Measurements from ENCODE around the gene COQ10A.

- TF ChIP-seq CTCF (IDR thresholded peaks at IDR 0.05) (no peak), ZNF512 (CRISPR knock-in tag; IDR thresholded peaks at IDR 0.05; ENCODE audit: borderline replicate concordance) (no peak), ESRRA (CRISPR knock-in tag; IDR thresholded peaks at IDR 0.05; ENCODE audit: borderline replicate concordance) (no peak), ZBTB43 (CRISPR knock-in tag; IDR thresholded peaks at IDR 0.05) (no peak), MLX (CRISPR knock-in tag; IDR thresholded peaks at IDR 0.05) (no peak), JUN (CRISPR knock-in tag; IDR thresholded peaks at IDR 0.05) (no peak), TCF7 (CRISPR knock-in tag; IDR thresholded peaks at IDR 0.05; ENCODE audit: low read depth) (no peak), FOXJ3 (CRISPR knock-in tag; IDR thresholded peaks at IDR 0.05; ENCODE audit: borderline replicate concordance) (no peak), ETV6 (CRISPR knock-in tag; IDR thresholded peaks at IDR 0.05) (no peak), E2F5 (CRISPR knock-in tag; IDR thresholded peaks at IDR 0.05) (no peak), TEAD4 (CRISPR knock-in tag; IDR thresholded peaks at IDR 0.05) (no peak), SMAD4 (CRISPR knock-in tag; IDR thresholded peaks at IDR 0.05) (no peak), JAZF1 (CRISPR knock-in tag; IDR thresholded peaks at IDR 0.05) (no peak), RELA (CRISPR knock-in tag; IDR thresholded peaks at IDR 0.05; ENCODE audit: borderline replicate concordance) (no peak)
Measured at GRCh38 chr12:56222531-56222895, 44.2 kb upstream of the COQ10A start.
